ENCODE data around the gene MAN1A1.

Gene MAN1A1

DNA sequence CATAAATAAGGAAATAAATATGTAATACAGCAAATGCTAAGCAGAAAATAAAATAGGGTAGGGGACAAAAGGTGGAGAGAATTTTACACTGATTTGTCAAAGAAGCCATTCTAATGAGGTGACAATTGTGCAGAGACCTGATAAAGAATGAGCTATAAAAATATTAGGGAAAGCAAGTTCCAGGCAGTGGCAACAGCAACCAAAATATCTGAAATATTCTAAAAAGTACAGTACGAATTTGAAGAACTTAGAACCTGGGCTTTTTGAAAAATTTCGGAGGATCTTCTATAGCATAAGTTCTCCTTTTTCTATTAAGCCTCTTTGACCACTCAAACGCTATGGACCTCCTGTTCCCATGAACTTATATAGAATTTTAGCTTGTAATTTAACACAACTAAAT lies 173.1 kb downstream of the MAN1A1 start:
- DNase-seq (ENCODE audit: extremely low read depth, low read depth) = no peak
- TF ChIP-seq, protein P1, sequence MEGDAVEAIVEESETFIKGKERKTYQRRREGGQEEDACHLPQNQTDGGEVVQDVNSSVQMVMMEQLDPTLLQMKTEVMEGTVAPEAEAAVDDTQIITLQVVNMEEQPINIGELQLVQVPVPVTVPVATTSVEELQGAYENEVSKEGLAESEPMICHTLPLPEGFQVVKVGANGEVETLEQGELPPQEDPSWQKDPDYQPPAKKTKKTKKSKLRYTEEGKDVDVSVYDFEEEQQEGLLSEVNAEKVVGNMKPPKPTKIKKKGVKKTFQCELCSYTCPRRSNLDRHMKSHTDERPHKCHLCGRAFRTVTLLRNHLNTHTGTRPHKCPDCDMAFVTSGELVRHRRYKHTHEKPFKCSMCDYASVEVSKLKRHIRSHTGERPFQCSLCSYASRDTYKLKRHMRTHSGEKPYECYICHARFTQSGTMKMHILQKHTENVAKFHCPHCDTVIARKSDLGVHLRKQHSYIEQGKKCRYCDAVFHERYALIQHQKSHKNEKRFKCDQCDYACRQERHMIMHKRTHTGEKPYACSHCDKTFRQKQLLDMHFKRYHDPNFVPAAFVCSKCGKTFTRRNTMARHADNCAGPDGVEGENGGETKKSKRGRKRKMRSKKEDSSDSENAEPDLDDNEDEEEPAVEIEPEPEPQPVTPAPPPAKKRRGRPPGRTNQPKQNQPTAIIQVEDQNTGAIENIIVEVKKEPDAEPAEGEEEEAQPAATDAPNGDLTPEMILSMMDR (IDR thresholded peaks at IDR 0.05; ENCODE audit: low read depth, low read length) = no peak

DNA sequence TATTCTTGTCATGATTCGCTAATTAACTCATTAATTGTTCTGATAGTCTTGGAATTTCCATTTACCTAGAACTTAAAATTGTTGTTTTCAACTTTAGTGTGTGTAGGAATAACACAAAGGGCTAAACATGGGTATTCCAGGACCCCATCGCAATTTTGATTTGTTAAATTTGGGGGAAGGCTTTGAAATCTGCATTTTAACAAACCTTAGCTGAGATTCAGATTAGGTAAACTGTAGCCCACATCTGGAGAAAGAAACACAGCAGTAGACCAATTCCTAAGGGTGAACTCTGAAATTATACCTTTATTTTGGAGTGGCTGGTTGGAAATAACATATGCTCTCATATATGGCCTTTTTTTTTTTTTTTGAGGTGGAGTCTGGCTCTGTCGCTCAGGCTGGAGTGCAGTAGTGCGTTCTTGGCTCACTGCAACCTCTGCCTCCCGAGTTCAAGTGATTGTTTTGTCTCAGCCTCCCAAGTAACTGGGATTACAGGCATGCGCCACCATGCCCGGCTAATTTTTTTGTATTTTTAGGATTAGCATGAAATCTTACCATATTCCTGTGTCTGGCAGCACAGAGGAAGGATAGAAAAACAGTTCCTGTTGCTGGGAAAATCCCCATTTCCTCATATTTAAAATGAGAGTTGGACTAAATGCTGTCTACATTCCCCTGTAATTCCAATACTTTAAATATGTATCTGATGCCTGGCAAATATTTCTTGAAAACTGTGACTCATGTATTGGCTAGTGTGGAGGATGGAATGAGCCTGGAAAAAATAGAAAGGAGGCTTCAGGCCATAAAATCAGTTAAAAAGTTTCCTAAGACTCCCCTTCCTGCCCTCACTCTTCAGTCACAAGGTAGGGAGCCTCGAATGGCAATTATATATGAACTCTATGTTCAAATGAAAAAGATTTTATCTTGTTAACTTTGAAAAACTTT lies 174.4 kb downstream of the MAN1A1 start:
- DNase-seq (ENCODE audit: extremely low read depth, low read depth) = peak; percentile 20
- TF ChIP-seq, protein P1 (IDR thresholded peaks at IDR 0.05; ENCODE audit: low read depth, low read length) = no peak

DNA sequence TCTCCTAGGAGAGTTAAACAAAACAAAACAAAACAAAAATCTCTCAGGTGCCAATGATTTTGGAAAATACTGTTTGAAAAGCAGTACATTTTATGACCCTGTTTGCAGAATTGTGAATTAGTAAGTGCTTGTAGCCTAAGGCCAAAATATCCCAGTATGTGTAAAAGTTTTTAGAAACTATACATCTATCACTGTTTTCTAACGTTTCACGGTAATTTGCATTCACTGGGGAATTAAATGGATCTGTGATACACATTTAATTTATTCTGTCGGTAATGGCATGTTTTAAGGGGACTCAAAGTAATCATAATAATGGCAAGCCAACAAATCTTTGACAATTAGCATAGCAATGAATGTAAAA lies 175.5 kb downstream of the MAN1A1 start:
- no peak for DNase-seq (ENCODE audit: extremely low read depth, low read depth)
- TF ChIP-seq, protein P1 (IDR thresholded peaks at IDR 0.05; ENCODE audit: low read depth, low read length) = no peak

DNA sequence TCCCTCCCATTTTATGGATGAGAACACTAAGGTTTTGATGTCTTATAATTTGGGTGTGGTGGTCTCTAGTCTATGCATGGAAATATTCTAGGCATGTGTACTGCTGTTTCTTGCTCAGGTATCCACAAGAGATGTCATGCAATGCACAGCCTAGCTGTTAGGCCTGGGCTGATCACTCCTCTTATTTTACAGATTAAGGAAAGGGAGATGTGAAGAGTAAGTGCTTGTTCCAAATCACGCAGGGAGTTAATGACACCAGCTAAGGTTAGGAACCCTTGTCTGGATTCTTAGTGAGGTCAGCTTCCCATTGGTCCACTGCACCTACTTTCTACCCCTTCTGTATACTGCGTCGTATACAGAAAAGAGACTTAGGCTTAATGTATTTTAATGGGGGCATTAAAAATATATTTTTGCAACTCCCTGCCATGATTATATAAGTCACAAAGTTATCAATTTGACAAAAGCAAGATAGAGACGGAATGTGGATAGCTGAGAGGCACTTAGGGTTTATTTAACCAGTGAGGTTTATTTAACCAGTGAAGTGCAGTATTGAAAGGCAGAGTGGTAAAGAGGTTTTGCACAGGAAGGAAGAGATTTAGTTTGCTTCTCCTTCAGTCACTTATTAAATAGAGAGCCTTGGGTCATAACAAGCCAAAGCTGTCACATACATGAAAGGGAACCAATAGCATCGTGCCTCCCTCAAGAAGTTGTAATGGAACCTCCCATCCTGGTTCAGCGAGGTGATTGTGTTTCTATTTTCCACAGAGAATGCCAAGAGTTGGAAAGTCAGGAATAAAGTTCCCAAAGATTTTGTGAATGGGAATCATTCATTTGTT lies 176.1 kb downstream of the MAN1A1 start:
- TF ChIP-seq, protein P1 (IDR thresholded peaks at IDR 0.05; ENCODE audit: low read depth, low read length) = no peak
- DNase-seq (ENCODE audit: extremely low read depth, low read depth) = no peak

DNA sequence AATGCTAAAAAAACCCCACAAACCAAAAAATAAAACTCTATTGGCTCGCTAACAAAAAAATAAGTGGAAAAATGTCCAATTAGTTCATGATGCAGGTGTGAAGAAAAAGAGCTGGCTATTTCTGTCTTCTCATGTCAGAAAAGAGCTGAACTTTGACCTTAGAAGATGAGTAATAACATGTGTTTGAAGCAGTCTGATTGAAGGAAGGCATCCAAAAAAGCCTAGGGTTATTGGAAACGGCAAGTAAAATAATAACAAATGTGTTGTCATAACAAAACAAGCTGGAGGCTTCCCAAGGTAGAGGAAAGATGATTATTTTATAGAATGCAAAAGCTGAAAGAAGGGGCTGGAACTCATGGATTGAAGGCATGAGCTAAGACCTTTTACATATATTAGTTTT lies 176.7 kb downstream of the MAN1A1 start:
- no peak for DNase-seq (ENCODE audit: extremely low read depth, low read depth)

DNA sequence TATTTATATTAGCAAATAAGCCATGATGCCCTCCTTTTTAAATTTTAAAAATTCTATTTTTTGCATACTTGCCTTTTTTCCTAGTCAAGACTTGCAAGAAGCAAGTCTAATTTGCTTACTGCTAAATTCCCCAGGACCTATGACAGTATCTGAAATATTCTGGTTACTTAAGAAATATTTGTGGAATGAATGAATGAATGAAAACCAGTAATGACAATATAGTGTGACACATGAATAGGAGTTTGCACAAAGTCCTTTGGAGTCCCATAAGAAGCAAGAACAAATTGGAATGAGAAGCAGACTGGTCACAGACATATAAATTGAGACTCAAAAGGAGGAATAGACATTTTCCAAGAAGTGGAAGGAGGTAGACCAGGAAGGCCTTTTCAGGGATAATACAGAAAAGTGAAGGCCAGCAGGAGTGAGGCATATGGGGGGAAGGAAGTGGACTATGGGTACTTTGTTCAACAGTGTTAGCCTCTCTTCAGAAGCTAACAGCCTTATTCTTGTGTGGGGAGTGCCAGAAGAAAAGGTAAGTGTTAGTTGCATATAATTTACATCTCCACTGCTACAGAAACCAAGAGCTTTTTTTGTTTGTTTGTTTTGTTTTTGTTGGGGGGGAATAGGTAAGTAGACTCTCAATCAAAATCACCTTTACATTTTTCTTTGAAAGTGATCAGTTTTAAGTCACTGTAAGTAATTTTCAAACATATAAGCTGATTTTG lies 177.5 kb downstream of the MAN1A1 start:
- TF ChIP-seq, protein P1 (IDR thresholded peaks at IDR 0.05; ENCODE audit: low read depth, low read length) = no peak
- no peak for DNase-seq (ENCODE audit: extremely low read depth, low read depth)

More for the DNA sequence above, 176.7 kb downstream of the MAN1A1 start:
- TF ChIP-seq, protein P1 (IDR thresholded peaks at IDR 0.05; ENCODE audit: low read depth, low read length) = no peak
